NCI-H748 (cell line): Measurements from ENCODE around the gene INSYN2B.

Experiments used
- DNase-seq: peaks from one replicate; lab custom pipeline; 2025; ENCODE audit not compliant: unreplicated experiment; lab: John Stamatoyannopoulos, UW

The INSYN2B gene

DNA sequence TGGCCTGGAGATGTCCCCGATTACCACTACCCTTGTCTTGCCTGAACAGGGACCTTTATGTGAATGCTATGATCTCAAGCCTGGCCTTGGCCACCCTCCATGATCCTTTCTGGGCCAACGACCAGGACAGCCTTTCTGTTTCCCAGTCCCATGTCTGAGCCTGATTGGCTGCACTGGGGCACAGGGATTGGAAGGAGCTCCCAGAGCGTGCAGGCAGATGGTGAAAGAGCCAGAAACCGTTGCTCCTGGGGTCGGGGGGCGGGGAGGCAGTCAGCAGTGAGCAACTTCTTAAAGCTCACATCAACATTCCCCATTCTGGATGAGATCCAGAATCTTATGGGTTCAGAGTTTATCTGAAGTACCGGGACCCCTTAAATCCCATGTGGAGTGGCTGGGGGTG, 84.4 kb downstream of the INSYN2B start:
- DNase-seq, result no peak

DNA sequence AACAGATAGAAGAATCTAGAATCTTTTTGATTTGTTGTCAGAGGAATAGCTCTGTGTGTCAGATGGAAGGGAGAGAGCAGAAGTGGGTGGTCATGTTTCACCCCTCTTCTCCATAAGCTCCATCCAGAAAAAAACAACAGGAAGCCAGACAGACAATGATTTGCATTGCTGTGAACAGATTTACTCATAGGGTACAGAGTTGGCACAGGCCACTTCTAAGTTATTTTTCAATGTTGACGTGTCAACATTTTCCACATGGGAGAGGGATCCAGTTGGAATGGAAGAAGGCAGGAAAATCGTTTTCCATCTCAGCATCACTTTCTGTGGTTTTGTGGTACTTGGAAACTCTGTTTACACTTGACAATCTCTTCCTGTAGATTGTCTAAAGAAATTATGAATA, 86.7 kb downstream of the INSYN2B start:
- DNase-seq, result no peak

DNA sequence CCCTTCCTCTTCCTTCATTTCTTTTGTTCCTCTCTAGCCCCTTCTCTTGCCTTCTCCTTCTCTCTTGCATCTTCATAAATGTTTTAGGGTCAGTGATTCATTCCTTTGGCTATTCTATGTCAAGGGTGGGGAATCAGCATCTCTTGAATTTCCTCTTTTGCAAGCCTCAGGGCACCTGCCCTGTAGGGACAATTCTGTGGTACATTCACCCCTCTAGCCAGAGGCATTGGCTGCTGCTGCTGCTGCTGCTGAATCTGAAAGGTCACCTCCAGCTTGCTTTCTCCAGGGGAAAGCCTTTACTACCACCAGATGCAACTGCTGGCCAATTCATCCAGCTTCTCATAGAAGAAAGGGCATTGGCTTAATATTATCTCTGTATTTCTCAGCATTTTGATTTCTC, 87.3 kb downstream of the INSYN2B start:
- DNase-seq, result no peak

DNA sequence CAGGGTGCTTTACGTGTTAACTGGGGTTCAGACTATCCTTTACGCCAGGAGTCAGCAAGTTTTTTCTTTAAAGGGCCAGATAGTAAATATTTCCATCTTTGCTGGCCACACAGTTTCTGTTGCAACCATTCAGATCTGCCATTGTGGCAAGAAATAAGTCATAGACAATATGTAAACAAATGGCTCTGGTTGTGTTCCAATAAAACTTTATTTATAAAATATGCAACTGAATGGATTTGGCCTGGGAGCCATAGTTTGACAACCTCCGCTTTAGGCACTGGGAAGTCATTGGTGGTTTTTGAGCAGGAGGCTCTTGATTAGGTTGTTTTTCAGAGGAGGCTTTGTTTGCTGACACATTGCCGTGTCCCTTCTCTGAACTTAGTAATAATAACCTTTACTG, 90.7 kb downstream of the INSYN2B start:
- no peak for DNase-seq

DNA sequence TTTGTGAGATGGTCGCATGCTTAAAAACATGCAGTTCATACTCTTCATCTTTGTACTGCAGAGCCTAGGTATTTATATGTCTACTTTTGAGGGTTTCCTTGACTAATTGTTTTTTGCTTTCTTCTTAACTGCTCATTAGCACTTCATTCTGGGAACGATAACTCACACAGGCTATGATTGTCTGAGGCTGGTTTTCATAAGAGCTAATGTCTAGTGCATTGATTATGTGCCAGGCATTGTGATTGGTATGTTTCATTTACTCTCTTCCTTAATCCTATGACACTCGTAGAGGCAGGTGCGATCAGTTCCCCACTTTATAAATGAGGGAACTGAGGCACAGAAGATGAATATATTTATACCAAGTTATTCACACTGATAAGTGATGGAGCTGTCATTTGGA, 93.6 kb downstream of the INSYN2B start:
- no peak for DNase-seq

DNA sequence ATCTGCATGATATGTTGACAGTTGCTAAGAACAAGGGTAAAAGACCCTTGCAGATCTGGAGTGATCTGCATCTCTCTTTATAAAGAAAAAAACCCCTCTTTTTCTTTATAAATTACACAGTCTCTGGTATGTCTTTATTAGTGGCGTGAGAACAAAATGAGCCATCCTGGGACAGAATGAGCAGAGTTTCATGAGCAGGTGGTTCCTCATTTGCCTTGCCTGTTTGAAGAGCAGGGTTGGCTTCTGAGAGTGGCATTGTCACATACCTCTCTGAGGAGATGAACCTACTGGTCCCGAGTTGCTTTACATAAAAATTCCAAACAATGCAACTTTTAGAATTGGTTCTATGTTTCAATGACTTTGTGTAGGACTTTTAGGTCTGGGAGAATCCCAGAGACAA, 94.3 kb downstream of the INSYN2B start:
- no peak for DNase-seq

DNA sequence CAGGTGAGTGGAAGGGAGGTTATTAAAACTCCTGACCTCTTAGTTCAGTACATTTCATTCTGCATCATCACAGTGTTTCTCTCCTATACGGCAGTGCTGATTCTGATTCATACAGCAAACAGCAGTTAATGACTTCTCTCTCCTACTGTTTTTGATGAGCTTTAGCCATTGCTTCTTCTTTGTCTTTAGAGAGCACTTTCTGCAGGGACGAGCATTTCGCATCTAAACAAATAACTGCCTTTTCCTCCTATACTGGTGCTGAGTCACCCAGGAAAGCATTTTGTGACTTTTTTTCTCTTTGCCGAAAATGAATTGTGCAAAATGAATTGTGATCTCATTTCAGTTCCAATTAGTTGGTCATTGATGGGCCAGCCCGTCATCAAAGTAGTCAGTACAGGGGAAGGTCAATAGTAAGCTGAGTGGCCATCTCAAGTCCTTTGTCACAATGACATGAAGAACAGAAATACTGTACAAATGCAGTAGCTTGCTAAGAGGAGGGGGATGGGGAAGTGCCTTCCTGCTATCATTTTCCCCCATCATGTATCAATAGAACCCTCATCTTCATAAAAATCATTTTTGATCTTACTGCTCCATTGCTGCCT, 98.5 kb downstream of the INSYN2B start:
- no peak for DNase-seq

DNA sequence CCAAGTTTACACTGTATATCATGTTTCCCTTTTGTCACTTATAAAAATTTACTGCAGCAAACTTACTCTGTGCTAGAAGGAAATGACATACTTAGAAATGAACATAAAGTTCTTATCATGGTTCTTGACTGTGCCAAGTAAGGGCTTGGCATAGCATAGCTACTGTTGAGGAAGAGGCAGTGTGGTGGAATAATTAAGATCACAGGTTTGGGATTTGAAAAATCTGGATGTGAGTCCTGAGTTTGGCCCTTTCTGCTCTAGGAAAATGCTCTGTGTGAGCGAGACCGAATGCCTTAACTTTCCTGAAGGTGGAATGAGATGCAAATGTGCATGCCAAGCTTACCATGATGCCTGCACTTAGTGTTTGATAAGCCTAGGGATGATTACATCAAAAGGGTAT, 99.5 kb downstream of the INSYN2B start:
- no peak for DNase-seq

DNA sequence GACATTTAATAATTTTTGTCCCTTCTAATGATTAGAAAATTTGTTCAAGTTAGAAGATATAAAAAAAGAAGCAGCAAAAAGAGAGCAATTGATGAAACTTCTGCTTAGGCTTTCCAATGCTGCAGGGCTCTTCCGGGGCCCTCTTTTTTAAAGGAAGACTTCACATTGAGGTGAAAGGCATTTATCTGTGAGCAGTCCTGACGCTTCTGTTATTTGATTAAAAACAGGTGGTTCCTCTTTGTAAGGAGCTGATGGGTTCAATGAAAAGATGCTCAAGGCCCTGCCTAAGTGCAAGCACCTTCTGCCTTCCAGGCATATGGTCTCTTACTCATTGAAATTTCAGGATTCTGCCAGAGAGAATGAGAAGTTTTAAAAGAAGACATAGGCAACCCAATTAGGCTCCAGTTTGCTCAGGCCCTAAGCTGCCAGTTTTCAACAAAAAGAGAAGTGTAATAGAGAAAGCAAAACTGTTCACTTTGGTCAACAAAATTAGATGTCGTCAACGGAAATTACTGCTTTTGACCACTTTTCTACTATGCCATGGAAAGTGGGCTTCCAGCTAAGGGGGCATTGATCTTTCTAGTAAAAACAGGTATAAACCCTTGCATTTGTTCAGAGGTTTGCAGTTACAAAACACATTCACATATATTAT, 100.2 kb downstream of the INSYN2B start:
- DNase-seq, result no peak

DNA sequence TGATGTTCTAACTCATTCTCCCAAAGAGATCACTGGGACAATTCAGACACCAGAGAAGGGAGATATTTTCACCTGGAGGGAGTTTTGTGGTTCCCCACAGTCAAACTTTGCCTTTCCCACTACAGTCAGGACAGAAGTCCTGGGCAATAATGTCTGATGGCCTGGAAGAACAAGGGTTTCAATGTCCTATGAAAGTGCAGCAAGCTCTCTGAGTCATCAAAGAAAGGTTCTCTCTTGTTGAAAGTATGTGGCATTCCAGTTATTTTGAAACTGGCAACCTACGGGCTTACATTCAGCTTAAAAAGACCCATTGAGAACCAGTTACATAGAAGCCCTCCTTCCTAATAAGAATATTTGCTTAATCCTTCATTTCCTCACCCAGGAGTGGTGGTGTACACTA, 103.9 kb downstream of the INSYN2B start:
- DNase-seq, result no peak

DNA sequence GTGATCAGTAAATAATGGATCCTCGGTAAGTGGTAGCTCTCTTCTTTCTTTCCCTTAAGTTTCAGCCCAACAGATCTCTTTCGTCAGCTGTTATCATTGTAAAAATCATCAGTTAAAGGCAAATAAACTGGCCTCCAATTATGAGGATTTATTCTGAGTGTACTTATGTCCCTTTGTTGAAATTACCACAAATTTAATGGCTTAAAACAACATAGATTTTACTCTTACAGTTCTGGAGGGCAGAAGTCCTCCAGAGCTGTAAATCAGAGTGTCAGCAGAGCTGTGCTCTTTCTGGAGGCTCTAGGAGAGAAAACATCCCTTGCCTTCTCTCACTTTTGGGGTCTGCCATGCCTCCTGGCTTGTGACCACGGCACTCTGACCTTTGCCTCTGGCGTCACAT, 104.6 kb downstream of the INSYN2B start:
- DNase-seq, result peak; percentile 60

DNA sequence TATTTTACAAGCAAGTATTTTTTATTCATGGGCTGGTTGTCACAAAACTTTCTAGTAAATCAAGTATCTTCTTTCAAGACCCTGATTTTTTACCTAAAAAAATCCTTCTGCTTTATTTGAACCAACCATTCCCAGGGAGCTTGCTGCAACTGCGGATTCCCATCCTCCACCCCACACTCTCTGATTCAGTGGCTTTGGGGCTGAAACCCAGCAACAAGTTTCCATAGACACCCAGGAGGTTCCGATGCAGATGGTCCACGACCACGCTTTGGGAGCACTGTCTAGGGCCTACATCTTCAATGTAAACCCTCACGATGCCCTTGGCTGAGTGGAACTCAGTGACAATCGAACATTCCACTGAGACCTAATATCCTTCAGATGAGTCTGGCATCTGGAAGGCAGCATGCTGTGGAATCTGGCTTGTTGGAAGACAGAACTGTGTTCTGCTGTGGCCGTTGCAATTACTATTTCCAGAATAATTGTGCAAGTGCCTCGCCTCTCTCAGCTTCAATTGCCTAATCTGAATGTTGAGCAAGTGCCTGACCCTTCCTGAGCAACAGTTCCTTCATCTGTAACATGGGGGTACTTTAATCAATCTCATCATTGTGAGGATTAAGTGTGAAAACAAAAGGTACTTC, 105.1 kb downstream of the INSYN2B start:
- DNase-seq, result peak; percentile 60

DNA sequence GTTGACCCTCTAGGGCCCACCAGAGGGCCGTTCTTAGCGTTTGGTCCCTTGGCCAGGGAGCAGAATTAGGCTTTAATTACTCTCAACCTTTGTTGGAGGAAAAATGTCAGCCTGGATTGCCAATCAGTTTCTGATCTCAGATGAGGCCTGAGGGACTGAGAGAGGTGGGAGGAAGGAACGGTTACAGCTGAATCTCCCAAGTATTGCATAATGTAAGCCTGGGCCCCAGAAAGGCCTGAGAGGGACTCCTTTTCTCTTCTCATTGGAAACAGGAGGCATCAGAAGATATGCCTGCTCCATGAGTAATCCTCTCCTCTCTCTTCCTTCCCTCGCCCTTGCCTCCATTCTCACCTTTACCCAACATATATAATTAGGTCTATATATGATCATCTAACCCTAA, 105.7 kb downstream of the INSYN2B start:
- no peak for DNase-seq

DNA sequence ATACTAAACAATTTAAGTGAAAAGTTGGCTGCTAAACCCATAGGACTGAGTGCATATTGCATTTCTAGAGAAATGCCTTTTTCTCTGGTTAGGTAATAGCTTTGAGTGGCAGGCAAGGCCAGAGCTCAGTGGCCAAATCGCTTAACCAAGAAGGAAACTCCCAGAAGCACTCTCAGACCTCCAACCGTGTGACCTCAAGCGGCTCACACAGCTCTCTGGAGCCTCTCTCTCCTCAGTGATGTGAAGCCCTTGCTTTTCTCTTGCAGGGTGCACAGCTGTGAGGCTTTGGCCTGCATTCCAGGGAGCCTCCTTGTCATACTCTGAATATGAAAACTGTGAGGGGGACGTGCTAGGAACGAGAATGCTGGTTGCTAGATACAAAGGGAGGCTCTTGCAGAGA, 106.7 kb downstream of the INSYN2B start:
- no peak for DNase-seq

DNA sequence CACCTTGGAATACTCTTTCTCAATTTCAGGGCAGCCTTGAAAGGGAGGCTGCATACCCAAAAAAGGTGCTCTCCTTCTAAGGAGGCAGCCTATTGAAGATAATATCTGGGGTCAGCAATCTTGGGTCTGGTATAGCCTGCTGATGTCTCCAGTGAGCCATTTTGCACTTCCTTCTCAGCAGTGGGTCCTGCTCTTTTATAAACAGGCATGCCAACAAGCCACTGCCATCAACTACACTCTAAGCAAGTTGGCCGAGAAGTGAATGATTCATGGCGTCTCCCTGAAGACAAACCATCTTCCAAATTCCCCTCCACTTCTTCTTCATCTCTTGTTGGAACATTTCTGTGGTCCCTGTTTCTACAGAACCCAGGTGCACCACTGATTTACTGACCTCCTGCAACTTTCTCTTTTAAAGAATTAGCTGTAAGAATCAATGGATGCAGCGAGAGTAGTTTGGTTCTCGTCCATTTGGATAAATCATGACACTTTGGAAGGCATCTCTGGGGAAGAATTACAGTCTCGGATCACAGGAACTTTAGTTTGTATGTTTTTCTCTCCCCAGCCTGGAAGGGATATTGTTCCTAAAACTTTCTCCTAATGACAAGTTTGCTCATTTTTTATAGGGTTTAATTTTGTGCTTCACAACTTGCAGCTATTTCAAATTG, 108.3 kb downstream of the INSYN2B start:
- no peak for DNase-seq

DNA sequence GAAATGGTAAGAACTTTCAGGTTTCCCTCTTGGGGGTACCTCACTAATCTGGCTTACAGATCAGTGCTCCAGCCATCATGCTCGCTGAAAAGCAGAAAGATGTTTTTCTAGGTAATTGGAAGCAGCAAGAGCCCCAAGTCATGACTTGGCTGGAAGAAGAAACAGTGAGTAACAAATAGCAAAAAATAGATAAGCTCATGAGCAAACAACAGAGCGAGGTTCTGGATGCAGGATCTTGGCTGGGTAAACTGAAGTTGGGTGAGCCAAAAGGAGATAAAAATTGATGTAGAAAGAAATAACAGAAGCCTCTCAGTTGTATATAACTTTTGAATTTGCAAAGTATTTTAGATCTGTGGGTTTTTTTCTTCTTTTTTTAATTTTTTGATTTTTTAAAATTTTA, 110.1 kb downstream of the INSYN2B start:
- DNase-seq, result no peak

DNA sequence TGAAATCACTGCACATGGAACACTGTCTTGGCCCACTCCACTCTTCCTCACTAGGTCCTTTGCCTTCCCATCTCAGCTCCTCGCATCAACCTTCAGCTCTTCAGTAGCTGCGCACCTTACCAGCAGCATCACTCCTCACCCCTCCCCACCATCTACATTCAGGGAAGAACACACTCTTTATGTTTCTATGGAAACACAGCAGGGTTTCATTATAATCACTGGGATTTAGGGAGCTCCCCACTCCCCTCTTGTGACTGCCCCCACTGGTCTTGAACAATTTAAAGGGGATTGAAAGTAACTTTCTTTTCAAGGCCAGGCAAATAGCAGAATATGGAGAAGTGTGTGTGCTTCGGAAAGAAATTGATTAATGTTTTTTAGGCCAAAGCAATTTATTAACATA, 111.2 kb downstream of the INSYN2B start:
- peak; percentile 39 for DNase-seq

DNA sequence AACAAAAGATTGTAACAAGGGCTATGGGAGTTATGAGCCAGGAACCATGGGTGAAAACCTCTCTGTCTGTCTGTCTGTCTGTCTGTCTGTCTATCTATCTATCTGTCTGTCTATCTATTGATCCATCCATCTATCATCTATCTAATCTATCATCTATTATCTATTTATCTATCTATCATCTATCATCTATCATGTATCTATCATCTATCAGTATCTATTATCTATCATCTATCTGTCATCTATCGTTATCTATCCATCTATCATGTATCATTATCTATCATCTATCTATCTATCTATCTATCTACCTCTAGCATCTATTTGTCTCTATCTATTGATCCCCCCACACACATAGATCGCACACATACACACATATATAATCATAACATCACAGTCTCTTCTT, 112.9 kb downstream of the INSYN2B start:
- no peak for DNase-seq

DNA sequence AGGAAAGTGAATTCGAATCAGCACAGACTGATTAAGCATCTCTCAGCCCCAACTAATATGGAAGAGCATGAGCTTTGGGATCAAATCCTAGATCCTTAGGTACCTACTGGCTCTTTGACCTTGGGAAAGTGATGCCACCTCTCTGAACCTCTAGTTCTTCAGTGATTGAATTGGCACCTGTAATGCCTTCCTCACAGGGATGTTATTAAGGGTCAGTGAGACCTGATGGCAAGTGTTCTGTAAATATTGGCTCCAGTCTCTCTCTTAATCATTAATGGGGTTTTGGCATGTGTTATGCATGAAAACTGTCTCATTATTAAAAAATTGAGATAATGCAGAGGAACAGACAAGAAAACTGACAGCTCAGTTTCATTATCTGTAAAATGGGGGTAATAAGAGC, 115.8 kb downstream of the INSYN2B start:
- no peak for DNase-seq

DNA sequence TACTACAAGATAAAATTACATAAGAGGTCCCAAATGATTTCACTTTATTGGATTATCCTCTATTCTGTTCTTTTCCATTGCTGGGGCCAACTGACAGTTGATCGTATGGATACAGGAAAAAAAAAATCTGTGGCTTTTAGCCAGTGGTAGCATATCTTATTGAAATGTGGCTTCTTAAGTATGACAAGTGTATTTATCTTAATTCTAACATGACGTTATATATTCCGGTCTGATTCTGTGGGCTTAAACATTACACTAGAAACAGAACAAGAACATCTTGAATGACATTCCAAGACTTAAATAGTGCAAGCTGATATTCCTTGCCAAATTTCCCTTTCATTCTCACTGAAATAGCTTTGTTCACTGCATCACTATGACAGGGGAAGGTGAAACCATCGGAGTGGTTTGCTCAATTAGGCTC, 117.9 kb downstream of the INSYN2B start:
- DNase-seq, result no peak

DNA sequence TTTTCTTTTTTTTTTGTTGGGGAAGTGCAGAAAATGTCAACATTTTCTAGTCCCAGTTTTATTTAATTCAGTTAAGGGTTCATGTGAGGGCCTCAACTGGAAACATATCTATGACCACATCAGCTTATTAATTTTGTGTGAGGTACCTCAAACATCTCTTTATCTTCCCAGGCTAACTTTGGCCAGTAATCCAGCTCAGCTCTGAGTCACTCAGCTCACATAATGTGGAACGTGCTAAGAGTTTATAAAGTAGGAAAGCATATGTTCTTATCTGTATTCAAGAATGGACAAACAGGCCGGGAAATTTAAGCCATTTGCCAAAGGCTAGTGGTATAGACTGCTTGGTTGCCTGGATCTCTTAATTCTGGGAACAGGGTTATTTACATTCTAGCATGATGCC, 118.4 kb downstream of the INSYN2B start:
- DNase-seq, result no peak

DNA sequence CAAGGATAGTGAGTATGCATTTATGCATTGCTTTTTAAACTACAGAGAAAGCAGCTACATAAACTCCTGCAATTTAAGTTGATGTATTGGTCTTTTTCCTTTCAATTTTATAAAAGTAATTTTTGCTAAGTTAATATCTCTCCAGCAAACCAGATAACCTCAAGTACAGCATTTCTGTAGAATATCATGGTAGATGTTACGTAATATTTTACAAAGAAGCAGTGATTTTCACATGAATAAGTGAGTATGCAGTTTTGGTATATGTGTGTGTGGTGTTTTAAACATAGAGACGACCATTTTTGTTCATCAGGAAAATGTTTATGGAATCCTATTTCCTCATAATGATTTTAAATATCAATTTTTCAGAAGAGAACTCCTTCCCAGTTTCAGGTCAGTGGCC, 118.9 kb downstream of the INSYN2B start:
- DNase-seq, result no peak
